ENCODE results near the gene DAP. TPM values are rescaled to one million over a fixed set of nuclear protein-coding genes. Genes with fewer than 3 reads are reported as not detected.

DAP gene
- total and polyA plus RNA-seq, 2 of the 13 experiments (the other 11 are each of a cell fraction or from before 2014, with no cell fraction given) = 22.0 to 57.5 TPM

GRCh38 chr5:10778179-10778910 is 17.3 kb upstream of the DAP start (continued):
- TF ChIP-seq LBX2 (CRISPR knock-in tag; IDR thresholded peaks at IDR 0.05; ENCODE audit: borderline replicate concordance) (no peak), RBAK (CRISPR knock-in tag; IDR thresholded peaks at IDR 0.05) (no peak), ZNF276 (CRISPR knock-in tag; IDR thresholded peaks at IDR 0.05; ENCODE audit: low read depth) (no peak), ZNF839 (CRISPR knock-in tag; IDR thresholded peaks at IDR 0.05; ENCODE audit: borderline replicate concordance) (no peak), UBTF (CRISPR knock-in tag; IDR thresholded peaks at IDR 0.05) (no peak), SOX13 (IDR thresholded peaks at IDR 0.05) (no peak), SOX13 (CRISPR knock-in tag; conservative IDR thresholded peaks at IDR 0.05 in 1 of 2, IDR thresholded peaks at IDR 0.05 in 1 of 2) (no peak), TFDP1 (CRISPR knock-in tag; IDR thresholded peaks at IDR 0.05; ENCODE audit: borderline replicate concordance) (no peak), ZNF18 (CRISPR knock-in tag; IDR thresholded peaks at IDR 0.05; ENCODE audit: insufficient replicate concordance) (no peak)

Measured in HepG2 (cell line).